ENCODE measurements around the gene RNLS. TPM values are rescaled to one million over a fixed set of nuclear protein-coding genes. Genes with fewer than 3 reads are reported as not detected.

Gene RNLS
- total and polyA plus RNA-seq, 5 donors = 11.1 to 20.8 (median 16.2) TPM

DNA sequence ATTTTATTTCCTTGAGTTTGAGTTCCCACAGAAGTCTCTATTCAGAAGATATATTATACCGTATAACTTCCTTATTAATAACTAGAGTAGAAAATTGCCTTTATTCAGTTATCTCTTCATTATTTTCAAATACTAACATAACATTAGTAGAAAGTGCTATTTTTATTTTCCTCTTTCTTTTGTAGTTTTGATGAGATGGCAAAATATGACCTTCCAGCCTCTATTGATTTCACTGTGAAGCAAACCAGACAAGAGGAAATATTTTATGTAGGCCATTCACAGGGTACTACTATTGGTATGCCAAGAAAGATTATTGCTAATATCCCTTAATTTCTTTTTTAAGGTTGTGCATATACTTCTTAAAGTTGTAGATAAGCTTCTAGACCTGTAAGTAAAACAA is 11.4 kb upstream of the RNLS start:
- no peak for DNase-seq
- Histone ChIP-seq H3K4me1 (ENCODE audit: control insufficient read depth, insufficient read depth, low read length) (no peaks in the 10 kb centered on the region), H3K27me3 (ENCODE audit: control insufficient read depth, insufficient read depth) (no peaks in the 10 kb centered on the region), H3K27ac (ENCODE audit: low read length) (no peak overlapping the region), H3K4me3 (ENCODE audit: low read length) (no peak overlapping the region), H3K9me3 (ENCODE audit: control insufficient read depth, low read length) (no peaks in the 10 kb centered on the region)
- intact Hi-C loops (cut with DNase I) = no loop called here
- no peak for ATAC-seq
- 95% methylated on average over 1 of the region's 1 CpG for WGBS

DNA sequence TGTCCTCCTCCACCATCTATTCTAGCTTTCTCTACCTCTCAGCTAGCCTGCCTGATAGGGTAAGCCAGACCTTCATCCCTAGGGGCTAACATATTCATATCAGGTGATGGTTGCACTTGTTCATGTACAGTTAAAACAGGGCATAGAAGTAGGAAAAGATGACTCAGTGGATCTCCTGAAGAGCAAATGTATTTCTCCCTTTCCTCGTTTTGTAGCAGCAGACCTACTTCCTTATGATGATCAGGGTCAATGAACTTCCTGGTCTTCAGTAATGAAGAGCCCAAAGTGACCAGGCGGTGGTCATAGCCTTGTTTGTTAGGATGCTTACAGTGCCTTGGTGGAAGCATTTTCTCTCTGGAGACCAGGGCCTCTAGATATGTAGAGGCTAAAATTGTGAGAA is 9.8 kb upstream of the RNLS start:
- no peak overlapping the region for H3K4me3 ChIP-seq (ENCODE audit: low read length)
- no peaks in the 10 kb centered on the region for H3K4me1 ChIP-seq (ENCODE audit: control insufficient read depth, insufficient read depth, low read length)
- 83% methylated on average over 2 of the region's 2 CpGs for WGBS
- no peaks in the 10 kb centered on the region for H3K9me3 ChIP-seq (ENCODE audit: control insufficient read depth, low read length)
- DNase-seq (no peak), ATAC-seq (no peak)
- H3K27me3 ChIP-seq (ENCODE audit: control insufficient read depth, insufficient read depth) = no peaks in the 10 kb centered on the region
- H3K27ac ChIP-seq (ENCODE audit: low read length) = no peak overlapping the region
- intact Hi-C loops (cut with DNase I) = no loop called here

DNA sequence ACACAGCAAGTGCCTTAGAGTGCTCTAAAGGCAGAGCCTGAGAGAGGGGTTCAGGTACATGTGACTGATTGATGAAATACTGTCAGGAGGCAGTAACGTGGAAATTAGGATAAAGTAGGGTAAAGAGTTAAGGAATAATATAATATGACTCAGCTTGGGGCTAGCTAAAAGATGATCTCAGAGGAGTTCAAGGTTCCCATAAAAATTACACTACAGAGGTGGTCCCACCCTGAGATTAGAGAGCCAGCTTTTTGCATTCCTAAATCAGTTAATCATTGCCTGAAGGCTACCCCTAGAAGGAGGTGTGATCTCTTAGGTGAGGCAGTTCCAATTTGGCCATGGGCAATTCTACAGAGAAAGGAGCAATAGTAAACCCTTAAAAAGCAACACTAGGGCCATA is 9.3 kb upstream of the RNLS start:
- H3K27ac ChIP-seq (ENCODE audit: low read length) = no peak overlapping the region
- no peak overlapping the region for H3K4me3 ChIP-seq (ENCODE audit: low read length)
- ATAC-seq (no peak), DNase-seq (no peak)
- H3K4me1 ChIP-seq (ENCODE audit: control insufficient read depth, insufficient read depth, low read length) = no peaks in the 10 kb centered on the region
- no peaks in the 10 kb centered on the region for H3K27me3 ChIP-seq (ENCODE audit: control insufficient read depth, insufficient read depth)
- WGBS = 85% methylated on average over 1 of the region's 1 CpG
- intact Hi-C loops (cut with DNase I) = no loop called here
- no peaks in the 10 kb centered on the region for H3K9me3 ChIP-seq (ENCODE audit: control insufficient read depth, low read length)

DNA sequence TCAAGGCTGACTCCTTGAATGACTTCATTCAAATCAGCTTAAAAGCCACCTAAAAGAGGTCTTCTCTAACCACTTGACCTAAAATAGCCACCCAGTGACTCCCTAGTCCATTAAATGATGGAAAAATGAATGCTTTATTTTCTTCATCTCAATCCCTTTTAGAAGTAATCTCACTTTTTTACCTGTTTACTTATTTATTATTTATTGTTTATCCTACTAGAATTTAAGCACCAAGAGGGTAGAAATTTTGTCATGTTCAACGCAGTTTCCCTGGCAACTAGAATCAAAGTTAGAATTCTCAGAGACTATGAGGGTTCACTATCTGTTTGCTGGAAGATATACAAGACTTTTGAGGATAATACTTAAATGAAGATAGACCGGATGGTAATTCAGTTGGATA is 3.3 kb upstream of the RNLS start, which contains the start of gene LIPJ:
Gene LIPJ, plus strand, starts transcription at position 301 of the 400 bp plus-strand sequence. CDS start 3,926 bp downstream, outside the sequence.
- intact Hi-C loops (cut with DNase I) = no loop called here
- no peak within 1 kb of the TSS for H3K27ac ChIP-seq (ENCODE audit: low read length)
- H3K4me1 ChIP-seq (ENCODE audit: control insufficient read depth, insufficient read depth, low read length) = no peaks in the 10 kb centered on the region
- no peaks in the 10 kb centered on the region for H3K9me3 ChIP-seq (ENCODE audit: control insufficient read depth, low read length)
- H3K27me3 ChIP-seq (ENCODE audit: control insufficient read depth, insufficient read depth) = no peaks in the 10 kb centered on the region
- 92% methylated on average over 2 of the region's 2 CpGs for WGBS
- no peak for DNase-seq
- no peak within 1 kb of the TSS for H3K4me3 ChIP-seq (ENCODE audit: low read length)
- ATAC-seq = no peak

DNA sequence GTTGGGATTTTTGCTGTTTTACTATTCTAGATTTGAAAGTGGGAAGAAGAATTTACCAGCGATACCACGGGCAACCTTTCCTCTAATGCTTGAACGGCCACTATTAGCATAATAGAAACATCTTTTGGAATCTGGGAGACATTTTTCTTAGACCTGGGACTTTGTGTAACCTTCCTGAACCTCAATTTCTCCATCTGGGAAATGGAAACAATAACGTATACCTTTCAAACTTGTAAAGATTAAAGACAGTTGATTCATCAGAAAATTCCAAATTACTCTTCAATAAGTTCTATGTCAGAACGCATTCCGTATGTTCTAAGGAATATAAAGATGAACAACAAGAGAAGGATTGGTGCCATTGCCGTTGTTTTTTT is 453 bp upstream of the RNLS start:
- intact Hi-C loops (cut with DNase I) = no loop called here
- WGBS = 56% methylated on average over 7 of the region's 7 CpGs
- ATAC-seq = no peak

DNA sequence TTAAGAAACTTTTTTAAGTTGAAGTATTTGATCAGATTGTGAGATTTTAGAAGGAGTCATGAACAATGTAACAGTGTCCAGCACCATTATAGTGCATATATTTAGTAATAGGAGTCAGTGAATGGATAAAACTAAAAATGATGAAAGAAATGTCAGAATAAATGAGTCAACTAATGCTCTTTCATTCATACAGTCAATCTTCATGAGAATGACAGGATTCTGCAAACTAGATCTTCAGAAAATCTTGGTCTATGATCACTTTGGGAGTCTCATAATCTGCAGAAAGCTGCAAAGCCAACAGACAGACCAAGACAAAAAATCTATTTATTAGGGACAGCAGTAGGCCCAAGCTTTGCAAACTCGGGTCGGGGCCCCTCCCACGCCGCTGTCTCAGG is 710 bp downstream of the RNLS start:
- Histone ChIP-seq H3K9me3 (ENCODE audit: control insufficient read depth, low read length) (no peaks in the 10 kb centered on the region), H3K4me3 (ENCODE audit: low read length) (peak overlapping the region; percentile 84), H3K27ac (ENCODE audit: low read length) (no peak overlapping the region), H3K4me1 (ENCODE audit: control insufficient read depth, insufficient read depth, low read length) (no peaks in the 10 kb centered on the region), H3K27me3 (ENCODE audit: control insufficient read depth, insufficient read depth) (no peaks in the 10 kb centered on the region)
- DNase-seq (no peak), ATAC-seq (no peak)
- intact Hi-C loops (cut with DNase I) = no loop called here
- 14% methylated on average over 4 of the region's 4 CpGs for WGBS

More for the DNA sequence above, 453 bp upstream of the RNLS start:
- no peaks in the 10 kb centered on the region for H3K9me3 ChIP-seq (ENCODE audit: control insufficient read depth, low read length)
- H3K27ac ChIP-seq (ENCODE audit: low read length) = peak overlapping the region; percentile 99
- H3K4me3 ChIP-seq (ENCODE audit: low read length) = peak overlapping the region; percentile 84
- no peaks in the 10 kb centered on the region for H3K4me1 ChIP-seq (ENCODE audit: control insufficient read depth, insufficient read depth, low read length)
- DNase-seq = no peak
- H3K27me3 ChIP-seq (ENCODE audit: control insufficient read depth, insufficient read depth) = no peaks in the 10 kb centered on the region

DNA sequence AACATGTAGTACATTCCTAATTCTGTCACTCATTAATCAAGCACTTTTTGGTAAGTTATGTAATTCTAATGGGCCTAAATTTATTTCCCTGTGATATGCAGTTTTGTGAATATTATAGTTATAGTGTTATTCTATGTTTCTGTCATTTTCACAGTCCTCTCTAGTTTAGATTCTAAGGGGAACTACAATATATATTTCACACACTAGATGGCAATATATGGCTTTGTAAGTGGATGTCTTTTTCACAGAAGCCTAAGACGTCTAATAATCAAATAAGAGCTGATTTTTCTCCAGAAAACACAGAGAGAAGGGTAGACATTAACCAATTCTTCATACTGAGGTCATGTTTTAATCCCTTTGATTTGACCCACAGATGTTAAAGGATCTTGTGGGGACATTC is 18.0 kb downstream of the RNLS start:
- Histone ChIP-seq H3K9me3 (ENCODE audit: control insufficient read depth, low read length) (no peaks in the 10 kb centered on the region), H3K4me3 (ENCODE audit: low read length) (no peak overlapping the region), H3K4me1 (ENCODE audit: control insufficient read depth, insufficient read depth, low read length) (no peaks in the 10 kb centered on the region), H3K27ac (ENCODE audit: low read length) (no peak overlapping the region), H3K27me3 (ENCODE audit: control insufficient read depth, insufficient read depth) (no peaks in the 10 kb centered on the region)
- ATAC-seq (peak in 1 of 2 donors; percentile 41), DNase-seq (no peak)
- WGBS = 3% methylated on average over 1 of the region's 1 CpG
- intact Hi-C loops (cut with DNase I) = no loop called here

DNA sequence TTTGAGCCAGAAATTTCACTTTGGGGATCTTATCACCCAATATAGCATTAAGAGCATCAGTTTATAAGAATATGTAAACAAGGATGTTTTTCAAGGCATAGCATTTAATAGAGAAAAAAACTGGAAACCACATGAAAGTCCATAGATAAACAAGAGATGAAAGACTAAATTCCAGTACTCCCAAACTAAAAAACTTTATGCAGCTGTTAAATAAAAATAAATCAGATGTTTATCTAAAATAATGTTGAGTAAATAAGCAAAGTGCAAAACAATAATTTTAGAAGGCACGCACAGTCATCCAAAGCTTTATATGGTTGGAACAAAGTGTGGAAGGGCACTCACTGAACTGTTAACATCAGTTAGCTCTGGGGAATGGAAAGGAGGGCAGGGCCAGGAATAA is 21.0 kb downstream of the RNLS start:
- no peak overlapping the region for H3K4me3 ChIP-seq (ENCODE audit: low read length)
- H3K9me3 ChIP-seq (ENCODE audit: control insufficient read depth, low read length) = no peaks in the 10 kb centered on the region
- no peak for ATAC-seq
- H3K27ac ChIP-seq (ENCODE audit: low read length) = no peak overlapping the region
- 95% methylated on average over 1 of the region's 1 CpG for WGBS
- H3K4me1 ChIP-seq (ENCODE audit: control insufficient read depth, insufficient read depth, low read length) = no peaks in the 10 kb centered on the region
- no peak for DNase-seq
- no peaks in the 10 kb centered on the region for H3K27me3 ChIP-seq (ENCODE audit: control insufficient read depth, insufficient read depth)
- intact Hi-C loops (cut with DNase I) = no loop called here

DNA sequence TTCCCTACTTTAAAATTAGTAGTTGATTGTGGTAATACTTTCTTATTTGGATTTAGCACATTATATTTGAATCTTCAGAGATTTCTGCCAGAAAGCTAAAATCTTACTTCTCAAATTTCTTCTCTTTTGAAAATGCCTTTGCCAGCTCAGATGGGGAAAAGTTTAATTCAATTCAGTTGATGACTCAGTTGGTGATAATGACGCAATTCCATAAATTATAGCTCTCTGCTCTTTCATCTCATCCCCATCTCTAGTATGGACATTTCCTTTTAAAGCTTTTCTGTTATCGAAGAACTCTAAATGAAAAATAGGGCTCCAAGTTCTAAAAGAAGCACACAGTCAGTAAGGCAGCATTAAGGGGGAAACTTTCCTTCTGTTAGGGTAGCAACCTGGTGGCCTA is 25.5 kb downstream of the RNLS start:
- WGBS = 78% methylated on average over 2 of the region's 2 CpGs
- Histone ChIP-seq H3K4me1 (ENCODE audit: control insufficient read depth, insufficient read depth, low read length) (peaks cover 5% of the 10 kb centered on the region), H3K27me3 (ENCODE audit: control insufficient read depth, insufficient read depth) (no peaks in the 10 kb centered on the region), H3K4me3 (ENCODE audit: low read length) (no peak overlapping the region), H3K27ac (ENCODE audit: low read length) (no peak overlapping the region), H3K9me3 (ENCODE audit: control insufficient read depth, low read length) (no peaks in the 10 kb centered on the region)
- no peak for ATAC-seq
- intact Hi-C loops (cut with DNase I) = loop anchor here in 3 of 4 donors (10.0 kb wide), 3 partner anchors 163 to 703 kb away; no protein-coding TSS in a partner anchor
- no peak for DNase-seq

DNA sequence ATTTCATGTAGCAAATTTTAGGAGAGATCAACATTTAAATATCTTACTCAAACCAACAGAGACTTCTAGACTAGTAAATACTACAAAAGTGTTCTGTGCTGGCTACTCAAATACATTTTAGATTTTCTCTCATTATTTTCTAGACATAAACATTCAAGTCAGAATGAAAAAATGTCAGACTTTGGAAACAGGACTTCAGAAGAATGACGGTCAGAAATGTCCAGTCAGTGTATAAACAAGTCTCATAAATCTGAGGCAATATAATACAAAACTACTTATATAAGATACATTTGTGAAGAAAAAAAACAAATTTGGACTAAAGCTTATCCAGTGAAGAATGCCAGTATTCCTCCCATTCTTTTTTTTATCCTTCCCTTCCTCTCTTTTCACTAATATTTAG is 25.9 kb downstream of the RNLS start:
- 74% methylated on average over 1 of the region's 1 CpG for WGBS
- no peak for ATAC-seq
- Histone ChIP-seq H3K4me3 (ENCODE audit: low read length) (no peak overlapping the region), H3K4me1 (ENCODE audit: control insufficient read depth, insufficient read depth, low read length) (peaks cover 5% of the 10 kb centered on the region), H3K9me3 (ENCODE audit: control insufficient read depth, low read length) (no peaks in the 10 kb centered on the region), H3K27me3 (ENCODE audit: control insufficient read depth, insufficient read depth) (no peaks in the 10 kb centered on the region), H3K27ac (ENCODE audit: low read length) (no peak overlapping the region)
- intact Hi-C loops (cut with DNase I) = loop anchor here in 3 of 4 donors (10.0 kb wide), 3 partner anchors 162 to 702 kb away; no protein-coding TSS in a partner anchor
- no peak for DNase-seq

DNA sequence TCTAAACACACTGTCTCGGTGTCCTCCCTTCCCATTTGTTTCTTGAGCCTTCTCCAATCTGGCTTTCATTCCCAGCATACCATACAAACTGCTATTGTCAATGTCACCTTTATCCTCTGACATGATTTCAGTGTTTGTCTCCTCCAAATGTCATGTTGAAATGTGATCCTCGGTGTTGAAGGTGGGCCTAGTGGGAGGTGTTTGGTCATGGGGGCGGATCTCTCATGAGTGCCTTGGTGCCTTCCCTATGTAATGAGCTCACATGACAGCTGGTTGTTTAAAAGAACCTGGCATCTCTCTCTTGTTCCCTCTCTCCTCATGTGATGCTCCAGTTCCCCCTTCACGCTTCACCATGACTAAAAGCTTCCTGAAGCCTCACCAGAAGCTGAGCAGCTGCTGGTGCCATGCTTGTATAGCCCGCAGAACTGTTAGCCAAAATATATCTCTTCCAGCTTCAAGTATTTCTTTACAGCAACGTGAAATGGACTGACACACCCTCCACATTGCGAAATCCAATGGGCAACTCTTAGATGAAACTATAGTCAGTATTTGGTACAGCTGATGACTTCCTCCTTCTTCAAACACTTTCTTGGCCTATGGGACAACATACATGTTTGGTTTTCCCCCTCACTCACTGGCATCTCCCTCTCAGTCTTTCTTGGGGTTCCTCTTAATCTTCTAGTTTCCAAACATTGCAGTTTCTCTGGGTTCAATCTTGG is 27.8 kb downstream of the RNLS start:
- DNase-seq (no peak), ATAC-seq (peak; percentile 47 to 55)
- WGBS = 73% methylated on average over 7 of the region's 7 CpGs
- no peaks in the 10 kb centered on the region for H3K9me3 ChIP-seq (ENCODE audit: control insufficient read depth, low read length)
- H3K27ac ChIP-seq (ENCODE audit: low read length) = no peak overlapping the region
- no peaks in the 10 kb centered on the region for H3K27me3 ChIP-seq (ENCODE audit: control insufficient read depth, insufficient read depth)
- intact Hi-C loops (cut with DNase I) = loop anchor here in 3 of 4 donors (10.0 kb wide), 3 partner anchors 161 to 701 kb away; no protein-coding TSS in a partner anchor
- H3K4me3 ChIP-seq (ENCODE audit: low read length) = no peak overlapping the region
- peaks cover 5% of the 10 kb centered on the region for H3K4me1 ChIP-seq (ENCODE audit: control insufficient read depth, insufficient read depth, low read length)
